ENCODE data around the gene PRR15. TPM values are rescaled to one million over a fixed set of nuclear protein-coding genes. Genes with fewer than 3 reads are reported as not detected.

Gene PRR15
- total and polyA plus RNA-seq, 2 of the 8 experiments (the other 6 are each of a cell fraction or from before 2014, with no cell fraction given), result 4.9 to 7.9 TPM

- Histone ChIP-seq H3K36me3 (ENCODE audit: control insufficient read depth in 2 of 4, insufficient read depth in 4 of 4, low read length in 3 of 4) (no peaks in the 10 kb centered on the region), H4K20me1 (replicated peaks in 1 of 2; ENCODE audit: control insufficient read depth in 1 of 2, insufficient read depth in 2 of 2, low read length in 2 of 2) (no peaks in the 10 kb centered on the region), H3K4ac (replicated peaks; ENCODE audit: insufficient read length, low read depth, low read length) (no peak overlapping the region), H3K4me2 (ENCODE audit: insufficient read depth in 1 of 2, low read depth in 2 of 2, low read length in 2 of 2) (no peak overlapping the region), H4K8ac (ENCODE audit: extremely low read depth, insufficient read depth, low read length) (no peak overlapping the region), H3K23me2 (ENCODE audit: low read depth, low read length) (no peaks in the 10 kb centered on the region; the same call in 1 of the 2 replicates), H2AK5ac (ENCODE audit: low read depth, low read length) (no peak overlapping the region), H3K79me1 (ENCODE audit: low read depth, low read length) (no peaks in the 10 kb centered on the region), H3K27me3 (replicated peaks in 1 of 4; ENCODE audit: control insufficient read depth in 3 of 4, extremely low read depth in 1 of 4, insufficient read depth in 3 of 4, low read length in 3 of 4) (no peaks in the 10 kb centered on the region), H3K9me3 (ENCODE audit: insufficient read depth in 2 of 2, low read depth in 1 of 2, low read length in 1 of 2) (no peaks in the 10 kb centered on the region), H2BK5ac (ENCODE audit: low read depth, low read length) (no peak overlapping the region), H3K23ac (ENCODE audit: insufficient read length) (no peak overlapping the region), H3K79me2 (ENCODE audit: control insufficient read depth in 1 of 2, insufficient read depth in 2 of 2, low read length in 2 of 2) (no peaks in the 10 kb centered on the region), H3K18ac (ENCODE audit: extremely low read depth, low read length) (no peak overlapping the region), H2BK120ac (replicated peaks; ENCODE audit: low read depth, low read length) (no peak overlapping the region), H3K14ac (ENCODE audit: insufficient read length) (no peak overlapping the region), H2BK15ac (ENCODE audit: low read length) (no peak overlapping the region), H3K4me3 (ENCODE audit: extremely low read depth in 1 of 4, insufficient read depth in 2 of 4, low read depth in 3 of 4, low read length in 4 of 4) (no peak overlapping the region), H3K27ac (ENCODE audit: low read depth, low read length) (no peak overlapping the region), H4K91ac (replicated peaks; ENCODE audit: insufficient read length, low read length) (no peak overlapping the region), H3K9ac (replicated peaks in 1 of 4; ENCODE audit: extremely low read depth in 1 of 4, low read depth in 3 of 4, low read length in 3 of 4) (no peak overlapping the region), H2BK12ac (ENCODE audit: low read depth, low read length) (no peak overlapping the region), H4K5ac (ENCODE audit: insufficient read length, low read depth, low read length) (no peak overlapping the region), H3K56ac (replicated peaks; ENCODE audit: insufficient read length, low read depth, low read length) (no peak overlapping the region), H2AFZ (ENCODE audit: low read length) (no peak overlapping the region), H2BK20ac (ENCODE audit: low read length) (no peak overlapping the region), H3K4me1 (replicated peaks in 1 of 4; ENCODE audit: control insufficient read depth in 3 of 4, insufficient read depth in 4 of 4, low read length in 3 of 4) (peaks cover 0 to 2% (median 1%) of the 10 kb centered on the region in 4 experiments; a peak in 2 of 7 replicates)
- ChIA-PET POLR2A (ENCODE audit: partially characterized antibody) (no interaction called here), CTCF (ENCODE audit: partially characterized antibody) (interaction anchor here (3.6 kb wide), 1 partner anchor 13 kb away, joined by 19 read pairs; no protein-coding TSS in a partner anchor)
- no peak for DNase-seq (ENCODE audit: low read depth in 1 of 2, low spot score in 2 of 2)
- 90% methylated on average over 4 of the region's 4 CpGs; no CpG with 5 or more reads in 1 of the 2 experiments for WGBS, 2 experiments (ENCODE audit: extremely low coverage in 1 of 2, insufficient coverage in 1 of 2, insufficient read length in 1 of 2, insufficient replicate concordance in 2 of 2, low coverage in 1 of 2, low lambda C conversion rate in 2 of 2, missing lambda C conversion rate in 1 of 2)
- no peak for FAIRE-seq
- TF ChIP-seq POU5F1 (IDR thresholded peaks at IDR 0.05; ENCODE audit: low read depth, low read length) (no peak), SP2 (IDR thresholded peaks at IDR 0.05; ENCODE audit: low read length) (no peak), EP300 (IDR thresholded peaks at IDR 0.05; ENCODE audit: borderline replicate concordance in 1 of 2, low read depth in 2 of 2, low read length in 2 of 2) (no peak)
- TF ChIP-seq, protein P1, sequence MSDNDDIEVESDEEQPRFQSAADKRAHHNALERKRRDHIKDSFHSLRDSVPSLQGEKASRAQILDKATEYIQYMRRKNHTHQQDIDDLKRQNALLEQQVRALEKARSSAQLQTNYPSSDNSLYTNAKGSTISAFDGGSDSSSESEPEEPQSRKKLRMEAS (IDR thresholded peaks at IDR 0.05), result no peak
These were observed 37.0 kb downstream of the PRR15 start for GRCh38 chr7:29600661-29601060.

Measured in H1 (cell line).